Neural progenitor cell (in vitro differentiated cells): ENCODE data around the gene NQO2.

ENCODE experiments used
- EZH2 ChIP-seq: fragments of 200-600 bp; sonication (generic); IDR thresholded peaks from 2 replicates; pipeline ENCODE4 v1.6.1; 2017; ENCODE audit warnings: antibody characterized with exemption, mild to moderate bottlenecking, moderate library complexity
- EZH2phosphoT487 ChIP-seq: fragments of 200-600 bp; sonication (generic); IDR thresholded peaks from 2 replicates; pipeline ENCODE4 v1.6.1; 2017; ENCODE audit warnings: antibody characterized with exemption
- TF ChIP-seq, protein P1 (sequence below): fragments of 200-600 bp; sonication (generic); IDR thresholded peaks from 2 replicates; pipeline ENCODE4 v1.5.1; 2017; ENCODE audit warnings: antibody characterized with exemption, mild to moderate bottlenecking

DNA sequence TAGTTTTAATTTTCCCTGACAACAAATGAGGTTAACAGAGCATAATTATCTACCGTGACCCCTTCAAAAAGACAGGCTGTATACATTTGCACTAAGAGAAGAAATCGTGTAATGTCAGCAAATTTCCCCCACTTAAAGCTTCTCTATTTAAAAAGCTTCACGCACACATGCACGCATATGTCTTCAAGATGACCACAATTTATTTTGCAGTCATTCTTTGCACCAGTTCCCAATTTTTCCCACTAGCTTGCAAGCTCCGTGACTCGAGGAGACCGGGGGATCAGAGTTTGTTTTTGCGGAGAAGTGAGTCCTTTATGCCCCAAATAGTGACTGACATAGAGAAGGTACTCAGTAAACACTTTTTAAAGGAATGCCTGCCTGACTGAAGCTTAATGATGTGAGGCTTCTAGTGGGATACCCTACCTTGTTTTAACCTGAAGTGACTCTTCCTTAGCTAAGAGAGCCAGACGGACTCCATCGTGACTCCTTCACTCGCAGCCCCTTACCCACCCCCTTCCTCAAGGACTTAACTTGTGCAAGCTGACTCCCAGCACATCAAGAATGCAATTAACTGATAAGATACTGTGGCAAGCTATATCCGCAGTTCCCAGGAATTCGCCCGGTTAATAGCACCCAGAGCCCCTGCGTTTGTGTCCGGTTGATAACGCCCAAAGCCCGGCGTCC is 9.3 kb upstream of the NQO2 start:
- TF ChIP-seq, protein P1, sequence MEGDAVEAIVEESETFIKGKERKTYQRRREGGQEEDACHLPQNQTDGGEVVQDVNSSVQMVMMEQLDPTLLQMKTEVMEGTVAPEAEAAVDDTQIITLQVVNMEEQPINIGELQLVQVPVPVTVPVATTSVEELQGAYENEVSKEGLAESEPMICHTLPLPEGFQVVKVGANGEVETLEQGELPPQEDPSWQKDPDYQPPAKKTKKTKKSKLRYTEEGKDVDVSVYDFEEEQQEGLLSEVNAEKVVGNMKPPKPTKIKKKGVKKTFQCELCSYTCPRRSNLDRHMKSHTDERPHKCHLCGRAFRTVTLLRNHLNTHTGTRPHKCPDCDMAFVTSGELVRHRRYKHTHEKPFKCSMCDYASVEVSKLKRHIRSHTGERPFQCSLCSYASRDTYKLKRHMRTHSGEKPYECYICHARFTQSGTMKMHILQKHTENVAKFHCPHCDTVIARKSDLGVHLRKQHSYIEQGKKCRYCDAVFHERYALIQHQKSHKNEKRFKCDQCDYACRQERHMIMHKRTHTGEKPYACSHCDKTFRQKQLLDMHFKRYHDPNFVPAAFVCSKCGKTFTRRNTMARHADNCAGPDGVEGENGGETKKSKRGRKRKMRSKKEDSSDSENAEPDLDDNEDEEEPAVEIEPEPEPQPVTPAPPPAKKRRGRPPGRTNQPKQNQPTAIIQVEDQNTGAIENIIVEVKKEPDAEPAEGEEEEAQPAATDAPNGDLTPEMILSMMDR = no peak
- TF ChIP-seq EZH2 = no peak
- TF ChIP-seq EZH2phosphoT487 = no peak
